HepG2 (cell line): ENCODE measurements around the gene HOXB4.

ENCODE experiments used
- EHMT2 ChIP-seq: fragments of 200-600 bp; sonication (generic); IDR thresholded peaks from 2 replicates; pipeline ENCODE4 v1.7.0; 2017; ENCODE audit warnings: antibody characterized with exemption, low read depth, low read length, borderline replicate concordance
- KAT8 ChIP-seq: IDR thresholded peaks from 2 replicates; pipeline ENCODE4 v1.6.1; 2016; ENCODE audit warnings: missing genetic modification reagents, missing compliant biosample characterization
- ZNF530 ChIP-seq: sonication (generic); formaldehyde crosslinking; IDR thresholded peaks from 2 replicates; pipeline ENCODE4 v1.5.0; 2020; ENCODE audit warnings: low read depth, mild to moderate bottlenecking, missing genetic modification reagents

- TF ChIP-seq KAT8 (no peak), ZNF530 (CRISPR knock-in tag) (no peak), EHMT2 (no peak)
Measured at GRCh38 chr17:48569240-48569582, 8.9 kb downstream of the HOXB4 start.
